Karpas-422 (cell line): ENCODE measurements around the gene CDKAL1. TPM values are rescaled to one million over a fixed set of nuclear protein-coding genes. Genes with fewer than 3 reads are reported as not detected.
"Not testable (repeated sequence)": the region's sequence is repeated elsewhere in the genome, so short reads cannot be mapped to it uniquely, and the experiment has no call there.

Experiments used
- DNase-seq: peaks from one replicate; pipeline ENCODE4 v3.0.0-alpha.2; 2015
- H2AFZ ChIP-seq: fragments of 200-600 bp; sonication (generic); 2 replicates; pipeline ENCODE4 v1.6.1; 2014; ENCODE audit warnings: antibody characterized with exemption, low read length, mixed read lengths
- H3K27ac ChIP-seq: fragments of 200-600 bp; sonication (generic); 2 replicates; pipeline ENCODE4 v1.5.1; 2014; ENCODE audit warnings: mild to moderate bottlenecking, low read length, moderate library complexity
- H3K27me3 ChIP-seq: fragments of 200-600 bp; sonication (generic); 2 replicates; pipeline ENCODE4 v1.6.1; 2014; ENCODE audit warnings: low read length, mixed read lengths
- H3K36me3 ChIP-seq: fragments of 200-600 bp; sonication (generic); 2 replicates; pipeline ENCODE4 v1.6.1; 2014; ENCODE audit warnings: low read length, mixed read lengths; ENCODE audit not compliant: insufficient read depth
- H3K4me1 ChIP-seq: fragments of 200-600 bp; sonication (generic); 2 replicates; pipeline ENCODE4 v1.6.1; 2014; ENCODE audit warnings: mild to moderate bottlenecking, low read length, mixed read lengths
- H3K4me2 ChIP-seq: fragments of 200-600 bp; sonication (generic); 2 replicates; pipeline ENCODE4 v1.6.1; 2014; ENCODE audit warnings: low read length, low read depth, mild to moderate bottlenecking; ENCODE audit not compliant: poor library complexity, severe bottlenecking
- H3K4me3 ChIP-seq: fragments of 200-600 bp; sonication (generic); 2 replicates; pipeline ENCODE4 v1.5.1; 2014; ENCODE audit warnings: mild to moderate bottlenecking, antibody characterized with exemption, low read length, mixed read lengths
- H3K79me2 ChIP-seq: fragments of 200-600 bp; sonication (generic); 2 replicates; pipeline ENCODE4 v1.6.1; 2014; ENCODE audit warnings: mild to moderate bottlenecking, low read length, mixed read lengths
- H3K9ac ChIP-seq: fragments of 200-600 bp; sonication (generic); 2 replicates; pipeline ENCODE4 v1.6.0; 2014; ENCODE audit warnings: low read length
- H3K9me2 ChIP-seq: fragments of 200-600 bp; sonication (generic), shearing (Covaris generic); replicated peaks from 2 replicates; pipeline ENCODE4 v1.6.0; 2014; ENCODE audit warnings: mild to moderate bottlenecking, low read length, moderate library complexity; ENCODE audit not compliant: insufficient read depth
- H3K9me3 ChIP-seq: fragments of 300-700, 200-600 bp; sonication (generic); 2 replicates; pipeline ENCODE4 v1.6.1; 2014; ENCODE audit warnings: low read length, mixed read lengths
- H4K20me1 ChIP-seq: fragments of 200-600 bp; sonication (generic); 2 replicates; pipeline ENCODE4 v1.6.1; 2014; ENCODE audit warnings: mild to moderate bottlenecking, antibody characterized with exemption, low read length, low read depth; ENCODE audit not compliant: insufficient read depth
- total RNA-seq: library from RNA; depleted of rRNA; stranded (reverse); fragments of >200 nt; shearing (Covaris generic); gene quantifications from 2 replicates; pipeline ENCODE4 v1.2.3, GENCODE V29; 2014; ENCODE audit warnings: low replicate concordance

The CDKAL1 gene
- total RNA-seq, 1 experiment from 2014 or later, result 23.7 TPM

DNA sequence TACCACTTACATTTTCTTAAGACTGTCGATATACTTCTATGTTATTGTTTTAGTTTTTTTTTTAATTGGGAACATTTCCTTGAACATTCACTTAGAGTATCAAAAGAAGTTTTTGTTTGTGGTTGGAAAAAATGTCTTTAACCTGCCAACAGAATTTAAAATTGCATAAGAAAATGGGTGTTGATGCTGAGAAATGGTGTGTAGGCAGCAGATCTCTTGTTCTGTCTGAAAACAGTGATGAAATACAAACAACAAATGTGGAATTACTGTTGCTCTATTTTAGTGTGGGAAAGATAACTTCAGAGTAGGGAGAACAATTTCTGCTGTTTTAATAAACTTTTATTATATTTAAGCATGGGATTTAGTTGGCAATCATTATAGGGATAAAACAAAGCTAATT, 293.5 kb downstream of the CDKAL1 start:
- DNase-seq, result no peak
- H3K9me3 ChIP-seq, result no peaks in the 10 kb centered on the region
- H3K27me3 ChIP-seq, result no peaks in the 10 kb centered on the region
- no peak overlapping the region for H2AFZ ChIP-seq
- H3K27ac ChIP-seq, result no peak overlapping the region
- no peaks in the 10 kb centered on the region for H3K79me2 ChIP-seq
- H3K9ac ChIP-seq, result no peak overlapping the region
- H3K4me1 ChIP-seq, result no peaks in the 10 kb centered on the region
- H3K4me3 ChIP-seq, result no peak overlapping the region
- H3K9me2 ChIP-seq, result no peaks in the 10 kb centered on the region
- no peaks in the 10 kb centered on the region for H3K36me3 ChIP-seq
- H3K4me2 ChIP-seq, result no peak overlapping the region
- H4K20me1 ChIP-seq, result no peaks in the 10 kb centered on the region

DNA sequence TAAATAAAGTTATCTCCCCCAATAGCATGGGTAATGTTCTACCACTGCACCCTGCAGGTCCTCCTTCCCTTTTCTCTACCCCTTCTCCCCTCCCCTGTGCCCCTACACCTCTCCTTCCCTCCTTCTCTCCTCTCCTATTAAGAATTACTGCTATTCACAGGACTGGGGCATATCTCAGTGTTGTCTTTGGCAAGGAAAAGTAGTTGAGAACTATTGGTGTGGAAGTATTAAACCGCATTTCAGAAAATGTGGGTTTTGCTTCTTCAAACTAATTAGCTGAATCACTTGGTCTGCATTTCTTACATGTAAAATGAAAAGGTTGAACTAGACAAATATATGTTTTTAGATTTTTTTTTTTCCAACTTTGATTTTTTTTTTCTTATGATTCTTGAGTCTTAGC, 296.3 kb downstream of the CDKAL1 start:
- Histone ChIP-seq H3K27ac (no peak overlapping the region), H3K9me3 (no peaks in the 10 kb centered on the region), H4K20me1 (no peaks in the 10 kb centered on the region), H3K4me3 (no peak overlapping the region), H3K27me3 (no peaks in the 10 kb centered on the region), H3K4me1 (no peaks in the 10 kb centered on the region), H2AFZ (no peak overlapping the region), H3K9me2 (no peaks in the 10 kb centered on the region), H3K9ac (no peak overlapping the region), H3K36me3 (no peaks in the 10 kb centered on the region), H3K4me2 (no peak overlapping the region), H3K79me2 (no peaks in the 10 kb centered on the region)
- DNase-seq, result no peak

DNA sequence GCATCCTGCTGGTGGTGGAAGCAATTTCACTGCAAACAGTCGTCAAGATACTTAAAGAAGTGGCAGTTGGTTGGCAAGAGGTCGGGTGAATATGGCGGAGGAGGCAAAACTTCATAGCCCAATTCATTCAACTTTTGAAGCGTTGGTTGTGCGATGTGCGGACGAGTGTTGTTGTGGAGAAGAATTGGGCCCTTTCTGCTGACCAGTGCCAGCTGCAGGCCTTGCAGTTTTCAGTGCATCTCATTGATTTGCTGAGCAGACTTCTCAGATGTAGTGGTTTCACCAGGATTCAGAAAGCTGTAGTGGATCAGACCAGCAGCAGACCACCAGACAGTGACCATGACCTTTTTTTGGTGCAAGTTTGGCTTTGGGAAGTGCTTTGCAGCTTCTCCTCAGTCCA, 297.0 kb downstream of the CDKAL1 start:
- not testable (repeated sequence) for DNase-seq, H3K9me3 ChIP-seq, H3K27ac ChIP-seq, H3K36me3 ChIP-seq, H3K9me2 ChIP-seq, H3K4me3 ChIP-seq, H3K79me2 ChIP-seq, H3K4me1 ChIP-seq, H3K9ac ChIP-seq, H3K27me3 ChIP-seq, H3K4me2 ChIP-seq, H2AFZ ChIP-seq, H4K20me1 ChIP-seq

DNA sequence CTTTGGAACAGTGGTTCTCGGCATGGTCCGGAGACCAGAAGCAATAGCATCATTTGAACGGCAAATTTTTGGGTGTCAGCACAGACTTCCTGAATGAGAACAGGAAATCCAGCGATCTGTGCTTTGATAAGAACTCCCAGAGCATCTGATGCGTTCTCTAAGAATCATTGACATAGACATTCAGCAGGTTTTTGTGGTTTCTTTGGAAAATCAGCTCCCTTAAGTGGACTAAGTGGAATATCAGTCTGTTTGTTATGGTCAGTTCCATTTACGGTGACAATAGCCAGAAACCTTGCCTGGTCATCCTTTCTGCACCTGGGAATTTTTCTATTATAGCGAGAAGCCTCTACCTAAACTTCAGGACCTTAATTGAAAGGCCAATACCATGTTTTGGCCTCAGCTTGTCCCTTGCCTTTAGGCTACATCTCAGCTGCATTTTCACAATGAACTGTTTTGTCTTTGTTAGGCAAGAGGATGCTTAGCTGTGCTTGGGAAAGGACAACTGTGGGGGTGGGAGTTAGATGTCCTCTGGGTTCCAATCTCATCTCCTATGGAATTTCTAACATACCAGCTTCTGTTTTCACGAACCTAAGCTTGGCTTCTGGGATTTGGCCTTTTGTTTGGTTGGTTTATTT, 299.7 kb downstream of the CDKAL1 start:
- Histone ChIP-seq H2AFZ (no peak overlapping the region), H3K4me1 (no peaks in the 10 kb centered on the region), H3K4me2 (no peak overlapping the region), H3K9ac (no peak overlapping the region), H3K27ac (no peak overlapping the region), H3K4me3 (no peak overlapping the region), H3K36me3 (no peaks in the 10 kb centered on the region), H4K20me1 (no peaks in the 10 kb centered on the region), H3K9me2 (no peaks in the 10 kb centered on the region), H3K27me3 (no peaks in the 10 kb centered on the region), H3K79me2 (0 out of 2 replicates have a peak, but pooled peaks cover 2% of the 10 kb centered on the region), H3K9me3 (no peaks in the 10 kb centered on the region)
- no peak for DNase-seq

DNA sequence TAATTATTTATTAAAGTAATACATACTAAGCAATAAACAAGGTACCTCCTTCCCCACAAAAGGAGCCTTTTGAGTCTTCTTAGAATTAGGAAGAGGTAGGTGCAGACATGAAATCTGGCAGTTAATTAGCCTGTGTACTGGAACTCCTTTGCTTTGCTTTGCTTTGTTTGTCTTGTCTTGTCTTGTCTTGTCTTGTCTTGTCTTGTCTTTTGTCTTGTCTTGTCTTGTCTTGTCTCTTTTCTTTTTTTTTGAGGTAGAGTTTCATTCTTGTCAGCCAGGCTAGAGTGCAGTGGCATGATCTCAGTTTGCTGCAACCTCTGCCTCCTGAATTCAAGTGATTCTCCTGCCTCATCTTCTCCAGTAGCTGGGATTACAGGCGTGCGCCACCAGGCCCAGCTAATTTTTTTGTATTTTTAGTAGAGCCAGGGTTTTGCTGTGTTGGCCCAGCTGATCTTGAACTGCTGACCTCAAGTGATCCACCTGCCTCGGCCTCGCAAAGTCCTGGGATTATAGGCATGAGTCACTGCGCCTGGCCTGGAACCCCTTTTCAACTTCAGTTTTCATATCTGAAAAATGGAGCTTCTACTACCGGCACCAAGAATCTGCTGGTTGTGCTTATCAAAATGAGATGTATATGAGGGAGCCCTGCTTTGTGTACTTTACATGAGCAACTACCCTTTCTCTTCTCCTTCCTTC, 301.2 kb downstream of the CDKAL1 start:
- Histone ChIP-seq H3K9ac (no peak overlapping the region), H2AFZ (no peak overlapping the region), H3K9me3 (no peaks in the 10 kb centered on the region), H3K9me2 (no peaks in the 10 kb centered on the region), H3K4me2 (no peak overlapping the region), H3K4me1 (no peaks in the 10 kb centered on the region), H3K79me2 (0 out of 2 replicates have a peak, but pooled peaks cover 2% of the 10 kb centered on the region), H4K20me1 (no peaks in the 10 kb centered on the region), H3K27me3 (no peaks in the 10 kb centered on the region), H3K27ac (no peak overlapping the region), H3K4me3 (no peak overlapping the region), H3K36me3 (no peaks in the 10 kb centered on the region)
- no peak for DNase-seq

DNA sequence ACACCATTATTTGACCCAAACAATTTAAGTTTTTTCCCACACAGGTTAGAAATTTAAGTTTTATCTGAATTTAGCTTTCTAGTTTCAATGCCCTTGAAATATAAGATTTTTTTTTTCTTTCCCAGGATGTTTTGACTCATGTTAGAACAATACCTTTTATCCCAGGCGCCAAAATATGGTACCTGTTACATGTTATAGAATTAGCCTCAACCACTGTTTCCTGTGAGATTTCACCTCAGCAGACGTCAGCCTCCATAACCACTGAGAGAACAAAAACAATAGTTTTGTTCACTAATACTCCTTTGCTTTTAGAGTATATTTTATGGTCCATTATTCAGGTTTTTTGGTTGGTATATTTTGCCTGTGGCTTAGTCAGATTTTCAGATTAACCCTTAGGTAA, 302.9 kb downstream of the CDKAL1 start:
- H4K20me1 ChIP-seq, result no peaks in the 10 kb centered on the region
- H3K9me2 ChIP-seq, result no peaks in the 10 kb centered on the region
- no peak overlapping the region for H3K4me2 ChIP-seq
- no peak overlapping the region for H3K27ac ChIP-seq
- 0 out of 2 replicates have a peak, but pooled peaks cover 2% of the 10 kb centered on the region for H3K79me2 ChIP-seq
- no peaks in the 10 kb centered on the region for H3K27me3 ChIP-seq
- no peak for DNase-seq
- H3K9me3 ChIP-seq, result no peaks in the 10 kb centered on the region
- H3K4me1 ChIP-seq, result no peaks in the 10 kb centered on the region
- H2AFZ ChIP-seq, result no peak overlapping the region
- H3K9ac ChIP-seq, result no peak overlapping the region
- H3K4me3 ChIP-seq, result no peak overlapping the region
- H3K36me3 ChIP-seq, result no peaks in the 10 kb centered on the region

DNA sequence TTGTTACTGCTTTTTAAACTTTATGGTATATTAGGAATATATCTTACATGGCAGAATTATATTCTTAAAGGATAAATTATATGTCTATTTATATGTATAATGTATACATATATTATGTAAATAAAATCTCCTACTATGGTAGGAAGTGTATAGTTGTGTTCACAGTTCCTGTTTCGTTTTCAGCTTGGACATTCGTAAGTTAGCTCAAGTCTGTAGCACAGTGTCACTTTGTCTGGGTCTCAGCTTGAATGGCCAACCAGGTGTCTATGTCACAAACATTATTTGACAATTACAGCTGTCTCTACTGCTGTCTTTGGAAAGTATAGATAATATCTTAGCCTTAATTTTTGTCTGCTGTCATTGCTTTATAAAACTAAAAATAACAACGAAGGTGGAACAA, 303.9 kb downstream of the CDKAL1 start:
- Histone ChIP-seq H3K9me3 (no peaks in the 10 kb centered on the region), H3K9ac (no peak overlapping the region), H3K27me3 (no peaks in the 10 kb centered on the region), H3K36me3 (no peaks in the 10 kb centered on the region), H3K4me2 (no peak overlapping the region), H3K9me2 (no peaks in the 10 kb centered on the region), H3K4me1 (no peaks in the 10 kb centered on the region), H3K79me2 (0 out of 2 replicates have a peak, but pooled peaks cover 2% of the 10 kb centered on the region), H3K27ac (no peak overlapping the region), H3K4me3 (no peak overlapping the region), H4K20me1 (no peaks in the 10 kb centered on the region), H2AFZ (no peak overlapping the region)
- no peak for DNase-seq

DNA sequence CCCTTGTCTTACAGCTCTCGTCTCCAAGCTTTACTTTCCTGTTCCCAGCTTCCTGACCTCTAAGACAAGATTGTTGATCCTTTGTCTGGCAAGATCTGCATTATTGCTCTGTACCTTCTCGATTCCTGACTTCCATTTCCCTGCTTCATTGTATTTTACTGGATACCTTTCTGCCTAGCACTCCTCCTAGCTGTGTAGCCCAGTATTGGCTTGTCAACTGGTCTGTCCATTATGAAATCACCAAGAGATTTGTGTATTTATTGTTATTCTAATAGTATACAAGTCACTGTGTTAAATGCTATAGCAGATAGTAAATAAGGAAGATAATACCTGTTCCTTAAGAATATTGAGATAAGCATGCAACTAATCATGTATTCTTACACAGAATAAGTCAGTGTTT, 305.4 kb downstream of the CDKAL1 start:
- no peak overlapping the region for H3K4me2 ChIP-seq
- no peak for DNase-seq
- H3K4me3 ChIP-seq, result no peak overlapping the region
- H3K9ac ChIP-seq, result no peak overlapping the region
- no peaks in the 10 kb centered on the region for H3K36me3 ChIP-seq
- no peaks in the 10 kb centered on the region for H4K20me1 ChIP-seq
- no peaks in the 10 kb centered on the region for H3K4me1 ChIP-seq
- H3K79me2 ChIP-seq, result 0 out of 2 replicates have a peak, but pooled peaks cover 2% of the 10 kb centered on the region
- H3K27me3 ChIP-seq, result no peaks in the 10 kb centered on the region
- H2AFZ ChIP-seq, result no peak overlapping the region
- no peaks in the 10 kb centered on the region for H3K9me2 ChIP-seq
- H3K27ac ChIP-seq, result no peak overlapping the region
- no peaks in the 10 kb centered on the region for H3K9me3 ChIP-seq
